Renal cortical epithelial cell (primary cell): Measurements from ENCODE around the gene MBLAC2. TPM values are rescaled to one million over a fixed set of nuclear protein-coding genes. Genes with fewer than 3 reads are reported as not detected.

ENCODE experiments used
- DNase-seq: peaks from one replicate; pipeline ENCODE4 v3.0.0-alpha.2; 2011; ENCODE audit warnings: low read depth
- total RNA-seq: library from RNA; depleted of rRNA; stranded (reverse); fragments of >200 nt; gene quantifications from 2 replicates; pipeline ENCODE4 v1.2.3, GENCODE V29; 2014

Gene MBLAC2
- total RNA-seq = 4.2 and 5.6 TPM in 2 replicates

DNA sequence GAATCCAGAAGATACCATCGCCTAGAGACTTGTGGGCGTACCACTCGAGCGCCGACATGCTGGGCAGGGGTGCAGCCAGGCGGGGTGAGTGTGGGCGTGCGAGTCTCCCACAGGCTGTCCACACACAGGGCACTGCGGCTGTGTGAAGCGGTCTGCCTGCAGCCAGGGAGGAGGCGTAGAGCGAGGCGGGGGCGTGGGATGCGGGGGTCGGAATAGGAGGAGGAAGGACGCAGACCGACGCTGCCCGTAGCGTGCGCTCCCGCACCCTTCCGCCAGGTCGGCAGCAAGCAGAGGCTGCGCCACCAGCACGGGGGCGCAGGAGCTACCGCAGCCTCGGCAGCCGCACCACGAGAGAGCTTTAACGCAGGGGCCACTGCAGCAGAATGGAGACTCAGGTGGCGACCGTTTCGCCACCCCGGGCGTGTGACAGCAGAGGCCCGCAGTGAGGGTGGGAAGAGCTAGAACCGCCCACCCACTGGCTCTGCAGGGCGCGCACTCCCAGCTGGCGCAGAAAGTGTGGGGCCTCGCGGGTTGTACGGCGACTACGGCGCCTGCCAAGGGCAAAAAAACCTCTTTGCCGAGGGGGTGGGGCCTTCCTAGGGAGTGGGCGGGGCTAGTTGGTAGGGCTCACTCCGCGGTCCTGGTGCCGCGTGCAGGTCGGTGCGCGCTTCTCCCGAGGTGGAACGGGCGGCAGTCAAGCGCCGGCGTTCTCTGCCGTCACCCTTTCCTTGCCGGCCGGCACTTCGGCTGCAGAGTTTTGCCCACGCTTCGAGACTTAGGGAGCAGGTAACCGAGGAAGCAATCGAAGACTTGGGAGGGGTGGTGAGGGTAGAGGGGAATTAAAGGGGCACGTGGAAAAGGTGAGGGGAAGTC lies at the start of gene MBLAC2, which contains the start of gene POLR3G:
TSS of gene MBLAC2 (minus strand) at position 537 of the 873 bp plus-strand sequence. CDS start at position 58, 479 bp downstream.
TSS of gene POLR3G (plus strand) at position 630 of the 873 bp plus-strand sequence. CDS start 10,704 bp downstream, outside the sequence.
- DNase-seq = peak; percentile 75

GRCh38 chr5:90519081-90519480 lies 44.5 kb upstream of the MBLAC2 start:
- DNase-seq = peak; percentile 68

- DNase-seq = peak; percentile 58
Observed at GRCh38 chr5:90518661-90519060, 44.1 kb upstream of the MBLAC2 start.

- DNase-seq = no peak
Observed at GRCh38 chr5:90514520-90514919, 39.9 kb upstream of the MBLAC2 start.

- DNase-seq = no peak
Observed at GRCh38 chr5:90510438-90510837, 35.9 kb upstream of the MBLAC2 start.

DNA sequence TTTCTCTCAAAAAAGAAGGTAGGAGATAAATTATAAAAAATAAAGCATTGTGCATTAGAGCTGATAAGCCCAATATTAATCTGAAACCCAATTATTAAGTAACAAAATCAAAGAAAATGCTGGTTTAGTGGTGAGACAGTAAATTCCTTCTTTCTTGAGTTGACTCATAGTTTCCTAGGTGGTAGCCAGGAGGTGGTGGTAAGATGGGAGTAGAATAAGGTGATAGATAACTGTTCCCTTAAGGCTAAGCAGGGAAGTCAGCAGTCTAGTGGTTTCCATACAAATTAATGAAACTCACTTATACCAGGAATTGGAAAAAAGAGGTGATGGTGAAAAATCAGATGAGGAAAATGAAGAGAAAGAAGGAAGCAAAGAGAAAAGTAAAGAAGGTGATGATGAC lies 31.6 kb upstream of the MBLAC2 start:
- DNase-seq = no peak

GRCh38 chr5:90504743-90505142 lies 30.2 kb upstream of the MBLAC2 start:
- DNase-seq = no peak

- DNase-seq = no peak
Observed at GRCh38 chr5:90503596-90503995, 29.0 kb upstream of the MBLAC2 start.

- DNase-seq = no peak
Observed at GRCh38 chr5:90495146-90495545, 20.6 kb upstream of the MBLAC2 start.

DNA sequence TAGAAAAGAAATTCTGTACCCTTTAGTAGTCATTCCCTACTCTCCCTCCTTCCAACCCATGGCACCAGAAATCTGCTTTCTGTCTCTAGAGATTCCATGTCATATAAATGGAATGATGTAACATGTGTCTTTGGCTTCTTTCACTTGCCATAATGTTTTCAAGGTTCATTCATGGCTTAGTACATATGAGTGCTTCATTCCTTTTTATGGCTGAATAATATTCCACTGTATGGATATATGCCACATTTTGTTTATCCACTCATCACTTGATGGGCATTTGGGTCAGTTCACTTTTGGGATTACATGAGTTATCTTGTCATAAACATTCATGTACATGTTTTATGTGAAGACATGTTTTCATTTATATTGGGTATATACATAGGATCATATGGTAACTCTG lies 19.5 kb upstream of the MBLAC2 start:
- no peak for DNase-seq

GRCh38 chr5:90488791-90489190 lies 14.2 kb upstream of the MBLAC2 start:
- no peak for DNase-seq

- no peak for DNase-seq
Observed at GRCh38 chr5:90484540-90484939, 10.0 kb upstream of the MBLAC2 start.

DNA sequence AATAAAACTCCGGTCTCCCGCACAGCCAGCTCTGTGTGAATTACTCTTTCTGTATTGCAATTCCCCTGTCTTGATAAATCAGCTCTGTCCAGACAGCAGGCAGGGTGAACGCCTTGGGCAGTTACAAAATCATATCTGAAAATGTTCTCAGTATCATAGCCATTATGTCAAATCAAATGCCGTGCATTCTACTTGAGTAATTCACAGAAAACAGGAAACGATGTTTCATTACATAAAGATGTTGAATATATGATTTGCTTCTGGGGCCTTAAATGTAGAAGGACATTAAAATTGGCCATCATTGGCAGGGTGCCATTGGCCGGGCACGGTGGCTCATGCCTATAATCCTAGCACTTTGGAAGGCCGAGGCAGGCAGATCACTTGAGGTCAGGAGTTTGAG lies 8.6 kb upstream of the MBLAC2 start:
- no peak for DNase-seq

DNA sequence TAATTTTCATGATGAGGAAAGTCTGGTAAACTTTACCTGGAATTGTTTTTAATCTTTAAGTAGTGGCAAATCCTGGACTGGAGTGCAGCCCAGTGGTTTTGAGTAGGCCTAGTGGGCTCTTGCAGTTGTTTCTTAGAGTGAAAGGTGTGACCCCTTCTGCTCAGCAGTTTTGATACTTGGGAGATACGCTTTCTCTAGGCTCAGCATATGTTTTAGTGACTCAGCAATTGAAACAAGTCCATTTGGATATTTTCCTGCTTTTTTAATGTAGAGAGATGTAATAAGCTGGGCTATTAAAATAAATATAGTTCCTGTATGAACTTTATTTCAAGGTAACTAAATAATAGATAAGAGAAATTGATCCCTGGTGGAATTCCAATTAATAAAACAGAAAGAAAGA lies 6.1 kb upstream of the MBLAC2 start:
- DNase-seq = no peak

DNA sequence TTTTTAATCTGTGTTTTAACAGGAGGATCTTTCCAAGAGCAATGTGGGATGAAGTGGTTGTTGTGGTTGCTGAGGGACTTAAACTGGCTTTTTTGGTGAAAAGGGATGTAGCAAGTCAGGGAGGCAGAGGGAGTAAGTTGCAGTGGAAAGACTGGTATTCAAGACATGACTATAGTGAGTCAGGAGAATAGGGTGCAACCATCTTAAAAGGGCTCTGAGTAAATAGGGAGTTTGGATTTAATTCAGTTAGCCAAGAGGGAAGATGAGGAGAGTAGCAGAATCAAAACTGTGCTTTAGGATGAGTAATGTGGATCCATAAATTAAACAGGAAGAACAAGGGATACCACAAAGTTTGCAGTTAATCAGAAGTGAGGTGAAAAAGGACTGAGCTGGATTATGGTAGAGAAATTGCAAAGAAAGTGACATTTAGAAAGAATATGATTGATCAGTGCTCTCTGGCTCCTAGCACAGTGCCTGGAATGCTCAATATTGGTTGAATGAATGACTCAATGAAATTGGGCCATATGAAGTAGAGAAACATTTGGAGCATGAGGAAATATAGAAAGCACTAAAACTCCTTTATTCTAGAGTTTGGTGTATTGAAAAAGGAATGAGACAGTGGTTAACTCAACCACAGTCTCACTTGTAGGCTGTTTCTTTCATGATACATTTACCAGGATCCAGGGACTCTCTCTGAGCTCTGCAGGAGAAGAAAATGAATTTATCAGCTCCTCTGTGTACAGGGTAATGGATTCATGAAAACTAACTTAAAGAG lies 5.2 kb upstream of the MBLAC2 start:
- DNase-seq = no peak

DNA sequence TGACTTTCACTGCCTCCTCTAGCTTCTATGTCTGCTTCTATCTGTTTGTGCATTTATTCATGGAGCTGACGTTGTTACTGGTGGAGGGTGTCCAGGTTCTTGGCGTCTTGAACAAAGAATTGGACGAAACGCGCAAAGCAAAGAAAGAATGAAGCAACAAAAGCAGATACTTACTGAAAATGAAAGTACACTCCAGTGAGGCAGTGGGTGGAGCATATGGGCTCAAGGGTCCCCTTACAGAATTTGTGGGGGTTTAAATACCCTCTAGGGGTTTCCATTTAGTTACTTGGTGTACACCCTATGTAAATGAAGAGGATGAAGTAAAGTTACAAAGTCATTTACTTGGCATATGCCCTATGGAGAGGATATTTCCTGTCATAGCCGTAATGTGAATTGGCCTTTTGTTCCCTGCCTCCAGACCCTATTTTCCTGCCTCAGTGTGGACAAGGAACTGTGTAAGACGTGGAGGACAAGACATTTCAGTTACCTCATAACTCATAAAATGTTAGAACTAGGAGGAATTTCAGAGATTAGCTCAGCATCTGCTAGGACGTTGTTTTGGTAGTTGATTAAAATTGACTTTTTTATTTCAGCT lies 3.1 kb upstream of the MBLAC2 start:
- DNase-seq = no peak

DNA sequence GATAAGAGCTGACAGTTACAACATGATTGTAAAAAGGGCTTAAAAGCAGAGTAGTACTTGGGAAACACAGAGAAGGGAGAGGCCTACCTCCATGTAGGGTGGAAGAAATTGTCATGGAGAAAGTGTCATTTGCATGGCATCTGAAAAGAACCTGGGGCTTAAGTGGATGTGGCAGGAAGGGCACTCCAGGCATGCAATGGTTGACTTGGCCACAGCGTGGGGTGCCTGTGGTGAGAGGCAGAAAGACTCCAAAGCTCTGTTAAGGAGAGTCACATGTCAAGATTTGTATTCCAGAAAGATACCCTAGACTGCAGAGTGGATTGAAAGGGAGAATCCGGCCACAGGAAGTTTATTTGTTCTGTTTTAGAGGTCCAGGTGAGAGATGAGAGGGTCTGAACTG lies 2.5 kb upstream of the MBLAC2 start:
- no peak for DNase-seq

- no peak for DNase-seq
Observed at GRCh38 chr5:90476391-90476790, 1.8 kb upstream of the MBLAC2 start.

GRCh38 chr5:90475436-90475980 lies 937 bp upstream of the MBLAC2 start:
- DNase-seq = no peak

- peak; percentile 27 for DNase-seq
Observed at GRCh38 chr5:90473396-90474234, 956 bp downstream of the MBLAC2 start.

DNA sequence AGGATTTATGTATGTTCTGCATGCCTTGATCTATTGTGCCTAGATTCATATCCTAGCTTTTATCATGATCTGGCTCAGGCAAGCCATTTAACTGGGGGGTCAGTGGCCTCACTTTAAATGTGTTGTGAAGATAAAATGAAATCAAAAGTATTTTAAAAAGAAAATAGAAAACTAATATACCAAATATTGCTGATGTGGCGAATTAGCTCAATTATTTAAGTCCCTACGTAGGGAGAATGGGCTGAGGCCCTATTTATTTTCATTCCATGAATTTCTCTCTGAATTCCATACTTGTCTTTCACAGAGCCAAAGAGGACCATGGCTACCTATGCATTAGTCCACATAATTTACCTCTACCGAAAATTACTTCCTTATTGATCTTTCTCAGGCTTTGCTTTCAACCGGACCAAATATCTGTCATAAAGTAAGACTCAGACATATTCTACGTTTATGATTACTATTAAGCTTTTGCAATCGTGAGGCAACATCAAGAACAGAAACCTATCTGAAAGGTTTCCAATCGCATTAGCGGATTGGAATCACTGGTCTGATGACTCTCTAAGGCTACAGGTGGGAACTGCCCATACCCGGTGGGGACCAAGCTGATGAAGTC lies 1.7 kb downstream of the MBLAC2 start:
- no peak for DNase-seq
